ENCODE results near the gene ZMYM4.

DNA sequence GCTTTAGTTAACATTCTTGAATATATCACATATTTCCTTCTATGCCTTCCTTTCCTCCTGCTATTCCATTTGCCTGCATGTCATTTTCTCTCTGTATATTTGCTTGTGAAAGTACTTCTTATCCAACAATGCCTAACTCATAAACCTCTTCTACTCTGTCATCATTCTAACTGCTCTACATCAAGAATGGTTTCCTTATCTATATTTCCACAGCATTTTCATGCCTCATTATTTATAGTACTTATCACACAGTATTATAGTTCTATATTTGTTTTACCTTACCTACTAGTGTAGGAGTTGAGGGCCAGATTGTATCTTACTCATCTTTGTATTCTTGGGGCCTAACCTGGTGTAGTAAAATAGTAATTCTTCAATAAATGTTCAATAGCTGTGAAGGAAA, 91.5 kb downstream of the ZMYM4 start:
- no peak for TF ChIP-seq POLR2AphosphoS5 (IDR thresholded peaks at IDR 0.05)
- TF ChIP-seq POLR2A (IDR thresholded peaks at IDR 0.05) = no peak
- TF ChIP-seq, protein P1, sequence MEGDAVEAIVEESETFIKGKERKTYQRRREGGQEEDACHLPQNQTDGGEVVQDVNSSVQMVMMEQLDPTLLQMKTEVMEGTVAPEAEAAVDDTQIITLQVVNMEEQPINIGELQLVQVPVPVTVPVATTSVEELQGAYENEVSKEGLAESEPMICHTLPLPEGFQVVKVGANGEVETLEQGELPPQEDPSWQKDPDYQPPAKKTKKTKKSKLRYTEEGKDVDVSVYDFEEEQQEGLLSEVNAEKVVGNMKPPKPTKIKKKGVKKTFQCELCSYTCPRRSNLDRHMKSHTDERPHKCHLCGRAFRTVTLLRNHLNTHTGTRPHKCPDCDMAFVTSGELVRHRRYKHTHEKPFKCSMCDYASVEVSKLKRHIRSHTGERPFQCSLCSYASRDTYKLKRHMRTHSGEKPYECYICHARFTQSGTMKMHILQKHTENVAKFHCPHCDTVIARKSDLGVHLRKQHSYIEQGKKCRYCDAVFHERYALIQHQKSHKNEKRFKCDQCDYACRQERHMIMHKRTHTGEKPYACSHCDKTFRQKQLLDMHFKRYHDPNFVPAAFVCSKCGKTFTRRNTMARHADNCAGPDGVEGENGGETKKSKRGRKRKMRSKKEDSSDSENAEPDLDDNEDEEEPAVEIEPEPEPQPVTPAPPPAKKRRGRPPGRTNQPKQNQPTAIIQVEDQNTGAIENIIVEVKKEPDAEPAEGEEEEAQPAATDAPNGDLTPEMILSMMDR (IDR thresholded peaks at IDR 0.05) = no peak
- no peak for TF ChIP-seq EP300 (IDR thresholded peaks at IDR 0.05)

Measured in stomach (tissue), 4 donors.